PC-9 (cell line): Measurements from ENCODE around the gene UBTD2. TPM values are rescaled to one million over a fixed set of nuclear protein-coding genes. Genes with fewer than 3 reads are reported as not detected.
A peak's percentile ranks its signal among the peaks of the same experiment; 100 is the strongest.

Experiments
- BruUV-seq: library from RNA; stranded (reverse); fragments of 400-500 nt; replicated peaks from 2 replicates; lab custom pipeline; 2021; lab: Mats Ljungman, UMichigan
- CTCF ChIA-PET: fragments of 300-600 bp; sonication (Branson Sonifier 250); formaldehyde crosslinking; loops from one replicate; lab custom pipeline; 2022; ENCODE audit warnings: antibody characterized with exemption; lab: Charles Lee
- POLR2A ChIA-PET: fragments of 300-600 bp; sonication (Branson Sonifier 250); formaldehyde crosslinking; loops from one replicate; lab custom pipeline; 2022; ENCODE audit warnings: antibody characterized with exemption; ENCODE audit not compliant: unreplicated experiment; lab: Charles Lee
- DNase-seq, 2 experiments: peaks; one replicate each; pipeline versions ENCODE4 v3.0.0 to v3.0.0-alpha.2; 2015 to 2022; ENCODE audit warnings: mixed read lengths in 1 of 2
- H2AFZ ChIP-seq: fragments of 200-600 bp; sonication (generic); 2 replicates; pipeline ENCODE4 v1.8.1; 2017; ENCODE audit warnings: antibody characterized with exemption
- H3F3A ChIP-seq: fragments of 200-600 bp; sonication (generic); 2 replicates; pipeline ENCODE4 v1.8.1; 2017; ENCODE audit warnings: antibody characterized with exemption, mild to moderate bottlenecking, low read depth; ENCODE audit not compliant: insufficient read depth
- H3K27ac ChIP-seq: fragments of 200-600 bp; sonication (generic); 2 replicates; pipeline ENCODE4 v1.6.1; 2016; ENCODE audit warnings: mixed run types
- H3K27me3 ChIP-seq: fragments of 200-600 bp; sonication (generic); 2 replicates; pipeline ENCODE4 v1.6.1; 2016; ENCODE audit warnings: low read depth, mixed run types; ENCODE audit not compliant: insufficient read depth
- H3K36me3 ChIP-seq: fragments of 200-600 bp; sonication (generic); 2 replicates; pipeline ENCODE4 v1.6.1; 2016; ENCODE audit warnings: low read depth, mixed run types
- H3K4me1 ChIP-seq: fragments of 200-600 bp; sonication (generic); replicated peaks from 2 replicates; pipeline ENCODE4 v1.6.1; 2016; ENCODE audit warnings: mixed run types; ENCODE audit not compliant: insufficient read depth
- H3K4me2 ChIP-seq: fragments of 200-600 bp; sonication (generic); 2 replicates; pipeline ENCODE4 v1.6.1; 2017; ENCODE audit warnings: mixed run types
- H3K4me3 ChIP-seq: fragments of 200-600 bp; sonication (generic); 2 replicates; pipeline ENCODE4 v1.6.1; 2016; ENCODE audit warnings: mixed run types
- H3K79me2 ChIP-seq: fragments of 200-600 bp; sonication (generic); 2 replicates; pipeline ENCODE4 v1.6.1; 2017; ENCODE audit warnings: low read depth, mixed run types
- H3K9me2 ChIP-seq: fragments of 200-600 bp; sonication (generic); 2 replicates; pipeline ENCODE4 v1.8.1; 2017; ENCODE audit warnings: mild to moderate bottlenecking; ENCODE audit not compliant: insufficient read depth
- H3K9me3 ChIP-seq: fragments of 200-600 bp; sonication (generic); 2 replicates; pipeline ENCODE4 v1.8.1; 2016; ENCODE audit warnings: low read depth; ENCODE audit not compliant: insufficient read depth
- H4K20me1 ChIP-seq: fragments of 200-600 bp; sonication (generic); 2 replicates; pipeline ENCODE4 v1.8.1; 2017; ENCODE audit not compliant: insufficient read depth
- CTCF ChIP-seq: fragments of 200-600 bp; sonication (generic); conservative IDR thresholded peaks from 2 replicates; pipeline ENCODE4 v1.6.1; 2017; ENCODE audit warnings: mixed run types, antibody characterized with exemption, mild to moderate bottlenecking, moderate library complexity
- EZH2 ChIP-seq: fragments of 200-600 bp; sonication (generic); IDR thresholded peaks from 2 replicates; pipeline ENCODE4 v1.8.0; 2017; ENCODE audit warnings: antibody characterized with exemption, low read depth
- intact Hi-C: fragments of 100-400 bp; cut with micrococcal nuclease; formaldehyde crosslinking; loops from one replicate; pipeline ENCODE4 v1.10.0; 2022; ENCODE audit not compliant: unreplicated experiment
- total RNA-seq: library from RNA; stranded (reverse); gene quantifications from 2 replicates; pipeline ENCODE4 v1.2.3, GENCODE V29; 2021

UBTD2 gene
- total RNA-seq, 1 experiment from 2014 or later, result 21.7 TPM

GRCh38 chr5:172188033-172188892, 95.3 kb downstream of the UBTD2 start, which contains the start of gene STK10:
TSS of gene STK10 (minus strand) at chr5:172188224. CDS start at chr5:172188042, 182 bp downstream.
- peak; percentile 71 to 93 for DNase-seq
- BruUV-seq, result no TSS peak
- peaks cover 35% of the 10 kb centered on the region for H3K79me2 ChIP-seq
- H4K20me1 ChIP-seq, result peaks cover 4% of the 10 kb centered on the region; the same call in 1 of the 2 replicates
- peak within 1 kb of the TSS; percentile 65 for H3K27ac ChIP-seq
- H3K9me3 ChIP-seq, result no peaks in the 10 kb centered on the region
- intact Hi-C loops, result loop anchor here (1.0 to 5.0 kb wide), 7 partner anchors 81 to 769 kb away; partner anchors contain the start of genes FBXW11, FGF18, SH3PXD2B and UBTD2
- ChIA-PET POLR2A (interaction anchor here (0.7 to 1.2 kb wide), 3 partner anchors 14 to 130 kb away, joined by 3 to 4 read pairs (median 4); partner anchors contain the start of gene UBTD2), CTCF (interaction anchor here (0.6 to 1.1 kb wide), 7 partner anchors 14 to 182 kb away, joined by 3 to 10 read pairs (median 5); partner anchors contain the start of gene FBXW11)
- peak within 1 kb of the TSS; percentile 94 for H2AFZ ChIP-seq
- H3K4me2 ChIP-seq, result peak within 1 kb of the TSS; percentile 84
- peaks cover 21% of the 10 kb centered on the region for H3K4me1 ChIP-seq
- no peaks in the 10 kb centered on the region for H3K36me3 ChIP-seq
- TF ChIP-seq EZH2 (no peak), CTCF (peak; percentile 81)
- peaks cover 25% of the 10 kb centered on the region; the same call in 1 of the 2 replicates for H3F3A ChIP-seq
- H3K27me3 ChIP-seq, result no peaks in the 10 kb centered on the region
- H3K4me3 ChIP-seq, result peak within 1 kb of the TSS; percentile 67
- H3K9me2 ChIP-seq, result no peaks in the 10 kb centered on the region

GRCh38 chr5:172187118-172188032, 96.2 kb downstream of the UBTD2 start:
- no peaks in the 10 kb centered on the region for H3K9me2 ChIP-seq
- peaks cover 25% of the 10 kb centered on the region; the same call in 1 of the 2 replicates for H3F3A ChIP-seq
- H3K9me3 ChIP-seq, result no peaks in the 10 kb centered on the region
- H2AFZ ChIP-seq, result peak overlapping the region; percentile 94
- TSS peak; percentile 80 for BruUV-seq
- H3K4me2 ChIP-seq, result peak overlapping the region; percentile 84
- H4K20me1 ChIP-seq, result peaks cover 8% of the 10 kb centered on the region; the same call in 1 of the 2 replicates
- peaks cover 44% of the 10 kb centered on the region for H3K79me2 ChIP-seq
- ChIA-PET POLR2A (interaction anchor here (0.6 to 1.2 kb wide), 5 partner anchors 13 to 181 kb away, joined by 3 to 11 read pairs (median 7); partner anchors contain the start of genes FBXW11 and UBTD2), CTCF (interaction anchor here (0.6 to 1.1 kb wide), 5 partner anchors 13 to 285 kb away, joined by 3 to 7 read pairs (median 3); partner anchors contain the start of gene FBXW11)
- TF ChIP-seq EZH2 (no peak), CTCF (no peak)
- H3K27me3 ChIP-seq, result no peaks in the 10 kb centered on the region
- H3K4me3 ChIP-seq, result peak overlapping the region; percentile 67
- intact Hi-C loops, result loop anchor here (1.0 to 5.0 kb wide), 8 partner anchors 13 to 769 kb away; partner anchors contain the start of genes FBXW11, FGF18, SH3PXD2B and UBTD2
- H3K27ac ChIP-seq, result peak overlapping the region; percentile 65
- H3K36me3 ChIP-seq, result no peaks in the 10 kb centered on the region
- peak; percentile 74 to 86 for DNase-seq
- peaks cover 21% of the 10 kb centered on the region for H3K4me1 ChIP-seq
